WTC11 (cell line): ENCODE data around the gene CPNE7. TPM values are rescaled to one million over a fixed set of nuclear protein-coding genes. Genes with fewer than 3 reads are reported as not detected.

Source experiments
- ATAC-seq: fragments of 200-7000 bp; cut with Tn5 transposase; 2 replicates; pipeline ENCODE4 v1.10.0; 2021; ENCODE audit warnings: mild to moderate bottlenecking, moderate library complexity
- CTCF ChIA-PET: fragments of 300-600 bp; sonication (Branson Sonifier 250); formaldehyde crosslinking; loops from one replicate; lab custom pipeline; 2021; ENCODE audit warnings: antibody characterized with exemption; lab: Charles Lee
- POLR2A ChIA-PET: fragments of 350-600 bp; sonication (Branson Sonifier 250); formaldehyde crosslinking; loops from one replicate; lab custom pipeline; 2021; ENCODE audit warnings: antibody characterized with exemption; lab: Charles Lee
- DNase-seq: peaks from one replicate; pipeline ENCODE4 v3.0.0; 2021; ENCODE audit warnings: low spot score
- H3K27ac Mint-ChIP-seq: 2 replicates; pipeline ENCODE4 v1.8.0; 2021; ENCODE audit warnings: mixed read lengths
- H3K27me3 Mint-ChIP-seq: 2 replicates; pipeline ENCODE4 v1.8.0; 2021; ENCODE audit warnings: low read depth, mild to moderate bottlenecking, moderate library complexity, mixed read lengths
- H3K36me3 Mint-ChIP-seq: 2 replicates; pipeline ENCODE4 v1.8.0; 2021; ENCODE audit warnings: mixed read lengths
- H3K4me1 Mint-ChIP-seq: 2 replicates; pipeline ENCODE4 v1.8.0; 2022; ENCODE audit warnings: mixed read lengths
- H3K4me3 Mint-ChIP-seq: 2 replicates; pipeline ENCODE4 v1.8.0; 2021; ENCODE audit warnings: mild to moderate bottlenecking, moderate library complexity, mixed read lengths
- H3K9me3 Mint-ChIP-seq: 2 replicates; pipeline ENCODE4 v1.8.0; 2021; ENCODE audit warnings: mixed read lengths
- CDX4 ChIP-seq: fragments of 250-450 bp; sonication (Bioruptor Pico); IDR thresholded peaks from 2 replicates; pipeline ENCODE4 v1.9.0; 2021; ENCODE audit warnings: moderate library complexity, mild to moderate bottlenecking, inconsistent platforms, borderline replicate concordance
- CREB1 ChIP-seq: sonication (generic); formaldehyde crosslinking; IDR thresholded peaks from 2 replicates; pipeline ENCODE4 v1.8.0; 2023; ENCODE audit warnings: mild to moderate bottlenecking, missing genetic modification reagents
- ESRRA ChIP-seq: sonication (generic); formaldehyde crosslinking; IDR thresholded peaks from 2 replicates; pipeline ENCODE4 v1.8.1; 2022; ENCODE audit warnings: mild to moderate bottlenecking, missing genetic modification reagents, borderline replicate concordance
- GABPB1 ChIP-seq: sonication (generic); formaldehyde crosslinking; IDR thresholded peaks from 2 replicates; pipeline ENCODE4 v1.8.1; 2023; ENCODE audit warnings: mild to moderate bottlenecking, missing genetic modification reagents
- HMGA2 ChIP-seq: fragments of 250-450 bp; sonication (Bioruptor Pico); IDR thresholded peaks from 2 replicates; pipeline ENCODE4 v1.4.0; 2021; ENCODE audit warnings: mild to moderate bottlenecking, moderate library complexity
- IRF1 ChIP-seq: sonication (generic); formaldehyde crosslinking; IDR thresholded peaks from 2 replicates; pipeline ENCODE4 v1.8.0; 2023; ENCODE audit warnings: missing genetic modification reagents
- IRF2 ChIP-seq: sonication (generic); formaldehyde crosslinking; IDR thresholded peaks from 2 replicates; pipeline ENCODE4 v1.8.0; 2022; ENCODE audit warnings: low read depth, missing genetic modification reagents, borderline replicate concordance
- NR1H2 ChIP-seq: sonication (generic); formaldehyde crosslinking; IDR thresholded peaks from 2 replicates; pipeline ENCODE4 v1.9.0; 2021; ENCODE audit warnings: mild to moderate bottlenecking, moderate library complexity, missing genetic modification reagents
- TEAD4 ChIP-seq: sonication (generic); formaldehyde crosslinking; IDR thresholded peaks from 2 replicates; pipeline ENCODE4 v1.8.0; 2022; ENCODE audit warnings: mild to moderate bottlenecking, missing genetic modification reagents
- ZBTB21 ChIP-seq: sonication (generic); formaldehyde crosslinking; IDR thresholded peaks from 2 replicates; pipeline ENCODE4 v1.8.1; 2023; ENCODE audit warnings: mild to moderate bottlenecking, missing genetic modification reagents, borderline replicate concordance
- ZNF423 ChIP-seq: fragments of 250-450 bp; sonication (Bioruptor Pico); IDR thresholded peaks from 2 replicates; pipeline ENCODE4 v2.1.2; 2022; ENCODE audit warnings: mild to moderate bottlenecking, moderate library complexity
- total RNA-seq: library from RNA; stranded (reverse); gene quantifications from 3 replicates; pipeline ENCODE4 v1.2.3, GENCODE V29; 2021
- TF ChIP-seq, protein P1 (sequence below): sonication (generic); formaldehyde crosslinking; conservative IDR thresholded peaks from 2 replicates; pipeline ENCODE4 v1.8.1; 2023; ENCODE audit warnings: mild to moderate bottlenecking, low read depth, missing genetic modification reagents, moderate library complexity
- TF ChIP-seq, protein P2 (sequence below): sonication (generic); formaldehyde crosslinking; IDR thresholded peaks from 2 replicates; pipeline ENCODE4 v1.8.0; 2022; ENCODE audit warnings: mild to moderate bottlenecking, missing genetic modification reagents
- TF ChIP-seq, protein P3 (sequence below): sonication (generic); formaldehyde crosslinking; IDR thresholded peaks from 2 replicates; pipeline ENCODE4 v1.8.0; 2023; ENCODE audit warnings: missing genetic modification reagents, mild to moderate bottlenecking, borderline replicate concordance
- TF ChIP-seq, protein P4 (sequence below): sonication (generic); formaldehyde crosslinking; IDR thresholded peaks from 2 replicates; pipeline ENCODE4 v1.8.1; 2022; ENCODE audit warnings: missing genetic modification reagents, borderline replicate concordance

Gene CPNE7
- total RNA-seq, 1 experiment from 2014 or later: 42.6 TPM

DNA sequence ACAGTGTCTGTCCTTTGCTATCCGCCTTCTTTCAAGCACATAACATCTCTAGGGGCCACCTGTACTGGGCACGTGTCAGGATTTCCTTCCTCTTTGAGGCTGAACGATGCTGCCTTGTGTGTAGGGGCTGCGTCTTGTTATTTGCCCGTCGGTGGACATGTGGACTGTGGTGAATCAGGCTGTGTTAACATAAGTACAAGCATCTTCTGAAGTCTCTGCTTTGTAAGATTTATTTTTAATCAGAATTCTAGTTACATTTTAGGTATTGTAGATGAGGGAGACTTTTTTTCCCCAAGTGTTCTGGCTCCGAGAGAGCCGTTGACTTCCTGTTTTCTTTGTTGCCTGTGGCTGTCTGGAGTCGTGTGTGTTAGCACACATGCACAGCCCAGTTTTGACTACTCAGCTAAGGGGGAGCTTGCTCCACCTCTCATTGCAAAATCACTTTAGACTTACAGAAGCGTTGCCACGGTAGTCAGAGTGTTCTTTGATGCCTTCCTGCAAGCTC, 41.3 kb upstream of the CPNE7 start:
- TF ChIP-seq ESRRA (CRISPR knock-in tag) (no peak), IRF1 (no peak), CREB1 (CRISPR knock-in tag) (no peak)
- TF ChIP-seq, protein P1, sequence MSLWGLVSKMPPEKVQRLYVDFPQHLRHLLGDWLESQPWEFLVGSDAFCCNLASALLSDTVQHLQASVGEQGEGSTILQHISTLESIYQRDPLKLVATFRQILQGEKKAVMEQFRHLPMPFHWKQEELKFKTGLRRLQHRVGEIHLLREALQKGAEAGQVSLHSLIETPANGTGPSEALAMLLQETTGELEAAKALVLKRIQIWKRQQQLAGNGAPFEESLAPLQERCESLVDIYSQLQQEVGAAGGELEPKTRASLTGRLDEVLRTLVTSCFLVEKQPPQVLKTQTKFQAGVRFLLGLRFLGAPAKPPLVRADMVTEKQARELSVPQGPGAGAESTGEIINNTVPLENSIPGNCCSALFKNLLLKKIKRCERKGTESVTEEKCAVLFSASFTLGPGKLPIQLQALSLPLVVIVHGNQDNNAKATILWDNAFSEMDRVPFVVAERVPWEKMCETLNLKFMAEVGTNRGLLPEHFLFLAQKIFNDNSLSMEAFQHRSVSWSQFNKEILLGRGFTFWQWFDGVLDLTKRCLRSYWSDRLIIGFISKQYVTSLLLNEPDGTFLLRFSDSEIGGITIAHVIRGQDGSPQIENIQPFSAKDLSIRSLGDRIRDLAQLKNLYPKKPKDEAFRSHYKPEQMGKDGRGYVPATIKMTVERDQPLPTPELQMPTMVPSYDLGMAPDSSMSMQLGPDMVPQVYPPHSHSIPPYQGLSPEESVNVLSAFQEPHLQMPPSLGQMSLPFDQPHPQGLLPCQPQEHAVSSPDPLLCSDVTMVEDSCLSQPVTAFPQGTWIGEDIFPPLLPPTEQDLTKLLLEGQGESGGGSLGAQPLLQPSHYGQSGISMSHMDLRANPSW: no peak
- Mint-ChIP-seq H3K27ac (no peak overlapping the region), H3K9me3 (no peaks in the 10 kb centered on the region), H3K4me1 (no peaks in the 10 kb centered on the region), H3K36me3 (peaks cover 58% of the 10 kb centered on the region), H3K27me3 (no peaks in the 10 kb centered on the region), H3K4me3 (no peak overlapping the region)
- CTCF ChIA-PET: no interaction called here
- ATAC-seq (no peak), DNase-seq (no peak)
- POLR2A ChIA-PET: no interaction called here

DNA sequence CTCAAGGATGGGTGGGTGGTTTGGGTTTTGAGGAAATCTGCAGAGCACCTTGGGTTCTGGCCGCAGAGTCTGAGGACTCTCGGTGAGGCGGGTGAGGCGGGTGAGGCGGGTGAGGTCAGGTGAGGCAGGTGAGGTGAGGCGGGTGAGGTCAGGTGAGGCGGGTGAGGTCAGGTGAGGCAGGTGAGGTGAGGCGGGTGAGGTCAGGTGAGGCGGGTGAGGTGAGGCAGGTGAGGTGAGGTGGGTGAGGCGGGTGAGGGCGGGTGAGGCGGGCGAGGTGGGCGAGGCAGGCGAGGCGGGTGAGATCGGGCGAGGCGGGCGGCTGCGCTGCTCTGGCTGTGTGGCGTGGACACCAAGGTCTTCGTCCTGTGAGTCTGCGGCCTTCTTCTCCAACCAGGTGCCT, 39.2 kb upstream of the CPNE7 start:
- no peaks in the 10 kb centered on the region for H3K9me3 Mint-ChIP-seq
- H3K4me1 Mint-ChIP-seq: no peaks in the 10 kb centered on the region
- H3K27me3 Mint-ChIP-seq: no peaks in the 10 kb centered on the region
- CTCF ChIA-PET: interaction anchor here (0.7 kb wide), 1 partner anchor 66 kb away, joined by 3 read pairs; no protein-coding TSS in a partner anchor
- H3K36me3 Mint-ChIP-seq: peaks cover 49% of the 10 kb centered on the region
- no peak for ATAC-seq
- H3K4me3 Mint-ChIP-seq: no peak overlapping the region
- POLR2A ChIA-PET: no interaction called here
- DNase-seq: no peak
- no peak overlapping the region for H3K27ac Mint-ChIP-seq
- TF ChIP-seq, protein P2, sequence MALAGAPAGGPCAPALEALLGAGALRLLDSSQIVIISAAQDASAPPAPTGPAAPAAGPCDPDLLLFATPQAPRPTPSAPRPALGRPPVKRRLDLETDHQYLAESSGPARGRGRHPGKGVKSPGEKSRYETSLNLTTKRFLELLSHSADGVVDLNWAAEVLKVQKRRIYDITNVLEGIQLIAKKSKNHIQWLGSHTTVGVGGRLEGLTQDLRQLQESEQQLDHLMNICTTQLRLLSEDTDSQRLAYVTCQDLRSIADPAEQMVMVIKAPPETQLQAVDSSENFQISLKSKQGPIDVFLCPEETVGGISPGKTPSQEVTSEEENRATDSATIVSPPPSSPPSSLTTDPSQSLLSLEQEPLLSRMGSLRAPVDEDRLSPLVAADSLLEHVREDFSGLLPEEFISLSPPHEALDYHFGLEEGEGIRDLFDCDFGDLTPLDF: no peak
- TF ChIP-seq HMGA2 (CRISPR knock-in tag) (no peak), IRF2 (CRISPR knock-in tag) (no peak), ZBTB21 (CRISPR knock-in tag) (no peak), GABPB1 (CRISPR knock-in tag) (no peak), CREB1 (CRISPR knock-in tag) (no peak)

DNA sequence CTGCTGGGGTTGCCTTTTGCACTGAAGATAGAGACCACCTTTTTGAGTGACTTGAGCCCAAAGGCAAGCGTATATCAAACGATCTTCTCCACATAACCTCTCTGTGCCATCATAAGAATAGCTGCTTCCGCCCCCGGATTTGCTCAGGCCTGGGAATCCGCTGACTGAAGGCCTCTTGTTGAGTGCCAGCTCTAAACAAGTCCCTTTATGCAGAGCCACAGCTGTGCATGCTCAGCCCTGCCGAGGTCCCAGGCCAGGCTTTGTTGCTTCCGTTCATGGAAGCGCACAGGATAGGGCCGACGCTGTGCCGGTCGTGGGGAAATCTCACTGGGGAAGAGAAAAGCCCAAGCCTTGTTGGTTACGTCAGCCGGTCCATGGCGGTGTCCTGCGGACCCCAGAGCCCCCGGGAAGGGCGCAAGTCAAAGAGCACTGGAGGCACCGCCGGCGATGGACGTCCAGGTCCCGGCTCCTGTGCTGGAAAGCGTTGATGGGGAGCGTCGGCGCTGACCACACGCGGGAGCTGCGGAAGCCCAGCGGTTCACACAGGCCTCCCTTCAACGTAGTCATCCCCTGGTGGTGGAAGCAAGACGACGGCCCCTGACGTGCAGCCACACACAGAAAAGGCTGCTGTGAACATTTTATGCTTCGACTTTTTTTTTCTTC, 38.5 kb upstream of the CPNE7 start:
- ChIA-PET POLR2A (interaction anchor here (0.5 kb wide), 1 partner anchor 10 kb away, joined by 9 read pairs; no protein-coding TSS in a partner anchor), CTCF (interaction anchor here (0.7 to 1.3 kb wide), 3 partner anchors 12 to 65 kb away, joined by 3 read pairs; no protein-coding TSS in a partner anchor)
- no peak for TF ChIP-seq TEAD4 (CRISPR knock-in tag)
- TF ChIP-seq, protein P3, sequence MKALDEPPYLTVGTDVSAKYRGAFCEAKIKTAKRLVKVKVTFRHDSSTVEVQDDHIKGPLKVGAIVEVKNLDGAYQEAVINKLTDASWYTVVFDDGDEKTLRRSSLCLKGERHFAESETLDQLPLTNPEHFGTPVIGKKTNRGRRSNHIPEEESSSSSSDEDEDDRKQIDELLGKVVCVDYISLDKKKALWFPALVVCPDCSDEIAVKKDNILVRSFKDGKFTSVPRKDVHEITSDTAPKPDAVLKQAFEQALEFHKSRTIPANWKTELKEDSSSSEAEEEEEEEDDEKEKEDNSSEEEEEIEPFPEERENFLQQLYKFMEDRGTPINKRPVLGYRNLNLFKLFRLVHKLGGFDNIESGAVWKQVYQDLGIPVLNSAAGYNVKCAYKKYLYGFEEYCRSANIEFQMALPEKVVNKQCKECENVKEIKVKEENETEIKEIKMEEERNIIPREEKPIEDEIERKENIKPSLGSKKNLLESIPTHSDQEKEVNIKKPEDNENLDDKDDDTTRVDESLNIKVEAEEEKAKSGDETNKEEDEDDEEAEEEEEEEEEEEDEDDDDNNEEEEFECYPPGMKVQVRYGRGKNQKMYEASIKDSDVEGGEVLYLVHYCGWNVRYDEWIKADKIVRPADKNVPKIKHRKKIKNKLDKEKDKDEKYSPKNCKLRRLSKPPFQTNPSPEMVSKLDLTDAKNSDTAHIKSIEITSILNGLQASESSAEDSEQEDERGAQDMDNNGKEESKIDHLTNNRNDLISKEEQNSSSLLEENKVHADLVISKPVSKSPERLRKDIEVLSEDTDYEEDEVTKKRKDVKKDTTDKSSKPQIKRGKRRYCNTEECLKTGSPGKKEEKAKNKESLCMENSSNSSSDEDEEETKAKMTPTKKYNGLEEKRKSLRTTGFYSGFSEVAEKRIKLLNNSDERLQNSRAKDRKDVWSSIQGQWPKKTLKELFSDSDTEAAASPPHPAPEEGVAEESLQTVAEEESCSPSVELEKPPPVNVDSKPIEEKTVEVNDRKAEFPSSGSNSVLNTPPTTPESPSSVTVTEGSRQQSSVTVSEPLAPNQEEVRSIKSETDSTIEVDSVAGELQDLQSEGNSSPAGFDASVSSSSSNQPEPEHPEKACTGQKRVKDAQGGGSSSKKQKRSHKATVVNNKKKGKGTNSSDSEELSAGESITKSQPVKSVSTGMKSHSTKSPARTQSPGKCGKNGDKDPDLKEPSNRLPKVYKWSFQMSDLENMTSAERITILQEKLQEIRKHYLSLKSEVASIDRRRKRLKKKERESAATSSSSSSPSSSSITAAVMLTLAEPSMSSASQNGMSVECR (CRISPR knock-in tag): no peak
- no peak for TF ChIP-seq ZNF423 (CRISPR knock-in tag)
- no peak for TF ChIP-seq NR1H2
- TF ChIP-seq CDX4: no peak
- no peak for TF ChIP-seq ESRRA (CRISPR knock-in tag)
- no peak for TF ChIP-seq IRF2 (CRISPR knock-in tag)
- TF ChIP-seq, protein P4, sequence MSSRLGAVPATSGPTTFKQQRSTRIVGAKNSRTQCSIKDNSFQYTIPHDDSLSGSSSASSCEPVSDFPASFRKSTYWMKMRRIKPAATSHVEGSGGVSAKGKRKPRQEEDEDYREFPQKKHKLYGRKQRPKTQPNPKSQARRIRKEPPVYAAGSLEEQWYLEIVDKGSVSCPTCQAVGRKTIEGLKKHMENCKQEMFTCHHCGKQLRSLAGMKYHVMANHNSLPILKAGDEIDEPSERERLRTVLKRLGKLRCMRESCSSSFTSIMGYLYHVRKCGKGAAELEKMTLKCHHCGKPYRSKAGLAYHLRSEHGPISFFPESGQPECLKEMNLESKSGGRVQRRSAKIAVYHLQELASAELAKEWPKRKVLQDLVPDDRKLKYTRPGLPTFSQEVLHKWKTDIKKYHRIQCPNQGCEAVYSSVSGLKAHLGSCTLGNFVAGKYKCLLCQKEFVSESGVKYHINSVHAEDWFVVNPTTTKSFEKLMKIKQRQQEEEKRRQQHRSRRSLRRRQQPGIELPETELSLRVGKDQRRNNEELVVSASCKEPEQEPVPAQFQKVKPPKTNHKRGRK (CRISPR knock-in tag): no peak

More for the DNA sequence above, 38.5 kb upstream of the CPNE7 start:
- DNase-seq (no peak), ATAC-seq (no peak)
- no peak overlapping the region for H3K27ac Mint-ChIP-seq
- H3K4me1 Mint-ChIP-seq: no peaks in the 10 kb centered on the region
- no peaks in the 10 kb centered on the region for H3K27me3 Mint-ChIP-seq
- H3K36me3 Mint-ChIP-seq: peaks cover 46% of the 10 kb centered on the region
- no peaks in the 10 kb centered on the region for H3K9me3 Mint-ChIP-seq
- no peak overlapping the region for H3K4me3 Mint-ChIP-seq
